GM18511 (cell line): ENCODE results near the gene FST.

Experiments used
- ATAC-seq: cut with Tn5 transposase; IDR thresholded peaks from one replicate; pipeline ENCODE4 v1.9.1; 2021; ENCODE audit warnings: mild to moderate bottlenecking, moderate library complexity; ENCODE audit not compliant: unreplicated experiment

FST gene

GRCh38 chr5:53480416-53481158, at the start of gene FST:
Gene FST, plus strand, starts transcription at chr5:53480629. Its CDS starts 163 bp downstream, at chr5:53480792.
- ATAC-seq: no peak

GRCh38 chr5:53431665-53432064, 48.8 kb upstream of the FST start:
- ATAC-seq: no peak

- no peak for ATAC-seq
These were observed 47.4 kb upstream of the FST start for GRCh38 chr5:53433026-53433425.

GRCh38 chr5:53434541-53434940, 45.9 kb upstream of the FST start:
- ATAC-seq: no peak

- no peak for ATAC-seq
These were observed 43.8 kb upstream of the FST start for GRCh38 chr5:53436480-53437191.

- ATAC-seq: no peak
These were observed 42.4 kb upstream of the FST start for GRCh38 chr5:53438079-53438478.

GRCh38 chr5:53438486-53439472, 41.6 kb upstream of the FST start:
- ATAC-seq: no peak

GRCh38 chr5:53442961-53443360, 37.5 kb upstream of the FST start:
- no peak for ATAC-seq

- no peak for ATAC-seq
These were observed 34.9 kb upstream of the FST start for GRCh38 chr5:53445569-53445968.

- ATAC-seq: no peak
These were observed 33.5 kb upstream of the FST start for GRCh38 chr5:53446908-53447307.

- no peak for ATAC-seq
These were observed 31.6 kb upstream of the FST start for GRCh38 chr5:53448851-53449250.

GRCh38 chr5:53453898-53454718, 26.3 kb upstream of the FST start:
- ATAC-seq: no peak

- ATAC-seq: no peak
These were observed 25.8 kb upstream of the FST start for GRCh38 chr5:53454719-53455000.

- no peak for ATAC-seq
These were observed 24.1 kb upstream of the FST start for GRCh38 chr5:53456366-53456765.

- ATAC-seq: no peak
These were observed 16.4 kb upstream of the FST start for GRCh38 chr5:53463909-53464621.

- ATAC-seq: no peak
These were observed 15.7 kb upstream of the FST start for GRCh38 chr5:53464722-53465121.

- no peak for ATAC-seq
These were observed 10.3 kb upstream of the FST start for GRCh38 chr5:53469946-53470687.

- no peak for ATAC-seq
These were observed 8.2 kb upstream of the FST start for GRCh38 chr5:53472279-53472678.
